Erythroblast (primary cell): Measurements from ENCODE around the gene FAM184A.

Experiments
- GATA1 ChIP-seq: IDR thresholded peaks from 2 replicates; pipeline ENCODE4 v1.6.1; 2011; ENCODE audit warnings: low read depth, mild to moderate bottlenecking, control low read depth, low read length, moderate library complexity
- POLR2A ChIP-seq: IDR thresholded peaks from 2 replicates; pipeline ENCODE4 v1.6.1; 2011; ENCODE audit warnings: mild to moderate bottlenecking, low read length

GRCh38 chr6:119077391-119077642, 1.1 kb downstream of the FAM184A start:
- TF ChIP-seq POLR2A (no peak), GATA1 (no peak)
